ENCODE measurements around the gene GPR183.

DNA sequence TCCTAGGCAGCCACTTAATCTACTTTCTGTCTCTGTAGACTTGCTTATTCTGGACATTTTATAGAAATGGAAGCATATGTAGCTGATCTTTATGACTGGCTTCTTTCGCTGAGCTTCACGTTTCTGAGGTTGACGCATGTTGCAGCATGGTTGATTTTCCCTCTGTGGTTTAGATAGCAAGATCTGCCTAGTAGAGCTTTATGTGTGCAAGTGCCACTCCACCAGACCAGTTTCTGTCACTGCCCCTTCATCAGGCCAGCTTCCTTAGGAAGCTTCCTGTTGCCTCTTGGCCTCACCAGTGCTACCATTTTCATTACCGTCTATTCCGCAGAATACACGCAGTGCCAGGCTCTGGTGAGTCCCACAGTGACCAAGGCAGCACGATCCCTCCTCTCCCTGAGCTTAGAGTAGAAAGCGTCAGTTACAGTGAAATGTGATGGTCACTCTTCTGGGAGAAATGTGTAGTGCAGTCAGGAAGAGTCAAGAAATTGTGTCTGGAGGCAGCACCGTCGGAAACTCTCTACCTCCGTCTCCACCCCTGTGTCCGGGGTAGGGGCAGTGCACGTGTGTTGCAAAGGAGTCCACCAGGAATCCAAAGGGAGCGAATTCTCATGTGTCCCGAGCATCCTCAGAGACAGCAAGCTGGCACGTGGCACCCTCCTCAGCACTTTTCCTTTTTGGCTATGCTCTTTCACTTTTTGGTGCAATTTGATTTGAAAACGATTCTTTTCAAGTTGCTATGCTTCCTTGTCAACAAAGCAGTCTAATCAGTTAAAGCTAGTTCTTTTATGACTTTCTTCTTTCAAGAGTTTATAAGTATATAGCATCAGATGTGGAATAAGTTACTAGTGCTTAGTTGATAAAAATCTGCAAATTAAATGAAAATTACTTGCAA, 45.4 kb upstream of the GPR183 start:
- TF ChIP-seq, protein P1, sequence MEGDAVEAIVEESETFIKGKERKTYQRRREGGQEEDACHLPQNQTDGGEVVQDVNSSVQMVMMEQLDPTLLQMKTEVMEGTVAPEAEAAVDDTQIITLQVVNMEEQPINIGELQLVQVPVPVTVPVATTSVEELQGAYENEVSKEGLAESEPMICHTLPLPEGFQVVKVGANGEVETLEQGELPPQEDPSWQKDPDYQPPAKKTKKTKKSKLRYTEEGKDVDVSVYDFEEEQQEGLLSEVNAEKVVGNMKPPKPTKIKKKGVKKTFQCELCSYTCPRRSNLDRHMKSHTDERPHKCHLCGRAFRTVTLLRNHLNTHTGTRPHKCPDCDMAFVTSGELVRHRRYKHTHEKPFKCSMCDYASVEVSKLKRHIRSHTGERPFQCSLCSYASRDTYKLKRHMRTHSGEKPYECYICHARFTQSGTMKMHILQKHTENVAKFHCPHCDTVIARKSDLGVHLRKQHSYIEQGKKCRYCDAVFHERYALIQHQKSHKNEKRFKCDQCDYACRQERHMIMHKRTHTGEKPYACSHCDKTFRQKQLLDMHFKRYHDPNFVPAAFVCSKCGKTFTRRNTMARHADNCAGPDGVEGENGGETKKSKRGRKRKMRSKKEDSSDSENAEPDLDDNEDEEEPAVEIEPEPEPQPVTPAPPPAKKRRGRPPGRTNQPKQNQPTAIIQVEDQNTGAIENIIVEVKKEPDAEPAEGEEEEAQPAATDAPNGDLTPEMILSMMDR (IDR thresholded peaks at IDR 0.05), result no peak
- TF ChIP-seq POLR2AphosphoS5 (IDR thresholded peaks at IDR 0.05; ENCODE audit: insufficient read depth in 1 of 2, low read depth in 1 of 2), result no peak

Measured in vagina (tissue), 2 donors.